AG20443 (cell line): ENCODE measurements around the gene AP5Z1.

Experiments
- DNase-seq: peaks from one replicate; pipeline ENCODE4 v3.0.0; 2012; ENCODE audit warnings: low spot score, mixed read lengths

Gene AP5Z1

DNA sequence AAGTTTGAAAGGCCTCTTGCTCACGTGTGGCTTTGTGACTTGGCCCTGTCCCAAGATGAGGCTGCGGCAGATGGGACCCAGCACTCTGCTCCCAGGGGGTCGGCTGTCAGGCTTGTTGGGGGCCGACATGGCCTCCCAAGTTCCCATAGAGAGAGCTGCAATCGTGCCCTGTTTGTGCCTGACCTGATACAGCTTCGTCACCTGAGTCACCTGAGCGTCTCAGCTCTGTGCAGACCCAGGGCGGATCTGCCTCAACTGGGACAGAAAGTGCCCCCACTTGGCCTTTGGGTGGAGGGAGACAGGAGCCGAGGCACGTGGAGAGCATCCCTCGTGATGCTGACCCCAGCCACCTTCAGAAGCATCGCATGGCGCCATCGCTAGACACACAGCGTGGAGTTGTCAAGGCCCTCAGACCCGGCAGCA is 64.7 kb downstream of the AP5Z1 start:
- no peak for DNase-seq
